ENCODE results near the gene POLA1.
"Not testable (repeated sequence)": the region's sequence is repeated elsewhere in the genome, so short reads cannot be mapped to it uniquely, and the experiment has no call there.

Gene POLA1

GRCh38 chrX:24651783-24652182, 41.9 kb upstream of the POLA1 start:
- H3K4me3 ChIP-seq (ENCODE audit: control insufficient read depth, low read depth, low read length), result no peak overlapping the region
- DNase-seq (ENCODE audit: low read depth), result no peak
- no peak for TF ChIP-seq CTCF (conservative IDR thresholded peaks at IDR 0.05; ENCODE audit: control insufficient read depth, insufficient read depth, low read depth, low read length)

DNA sequence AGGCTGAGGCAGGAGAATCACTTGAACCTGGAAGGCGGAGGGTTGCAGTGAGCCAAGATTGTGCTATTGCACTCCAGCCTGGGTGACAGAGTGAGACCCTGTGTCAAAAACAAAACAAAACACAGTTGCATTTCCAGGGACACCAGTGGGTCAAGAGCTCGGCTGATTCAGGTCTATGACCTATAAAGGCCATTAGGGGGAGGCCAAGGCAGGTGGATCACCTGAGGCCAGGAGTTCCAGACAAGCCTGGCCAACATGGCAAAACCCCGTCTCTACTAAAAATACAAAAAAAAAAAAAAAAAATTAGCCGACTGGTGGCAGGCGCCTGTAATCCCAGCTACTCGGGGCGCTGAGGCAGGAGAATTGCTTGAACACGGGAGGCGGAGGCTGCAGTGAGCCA, 38.0 kb upstream of the POLA1 start:
- not testable (repeated sequence) for DNase-seq (ENCODE audit: low read depth); H3K4me3 ChIP-seq (ENCODE audit: control insufficient read depth, low read depth, low read length)

DNA sequence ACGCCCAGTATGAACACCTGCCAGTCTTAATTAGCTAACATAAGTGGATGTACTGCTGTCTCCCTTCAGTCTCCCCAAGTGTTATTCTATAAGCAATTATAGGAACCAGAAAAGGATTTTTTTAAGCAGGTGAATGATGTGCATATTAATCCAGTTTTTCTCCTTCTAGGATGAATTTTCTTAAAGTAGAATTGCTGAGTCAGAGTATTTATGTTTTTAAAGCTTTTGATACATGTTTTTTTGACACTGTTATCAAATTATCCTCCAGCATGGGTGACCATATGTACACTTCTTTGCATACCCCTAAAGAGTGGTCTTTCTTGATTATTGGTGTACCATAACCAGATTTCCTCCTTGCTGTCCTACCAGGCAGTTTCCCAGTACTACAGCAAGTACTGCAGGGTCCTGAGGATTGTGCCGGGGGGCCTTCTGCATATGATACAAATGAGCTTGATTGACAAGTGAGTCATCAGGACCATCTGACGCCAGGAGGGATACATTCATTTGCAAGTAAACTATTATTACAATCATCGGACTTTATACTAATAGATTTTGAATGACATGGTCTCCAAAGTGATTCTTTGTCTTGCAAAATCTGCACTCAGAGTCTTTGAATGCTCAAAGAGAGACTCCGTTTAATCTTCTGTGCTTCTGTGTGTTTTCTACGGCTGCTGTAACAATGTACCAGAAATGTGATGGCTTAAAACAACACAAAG, 35.9 kb upstream of the POLA1 start:
- H3K4me3 ChIP-seq (ENCODE audit: control insufficient read depth, low read depth, low read length), result no peak overlapping the region
- no peak for DNase-seq (ENCODE audit: low read depth)
- no peak for TF ChIP-seq CTCF (conservative IDR thresholded peaks at IDR 0.05; ENCODE audit: control insufficient read depth, insufficient read depth, low read depth, low read length)

DNA sequence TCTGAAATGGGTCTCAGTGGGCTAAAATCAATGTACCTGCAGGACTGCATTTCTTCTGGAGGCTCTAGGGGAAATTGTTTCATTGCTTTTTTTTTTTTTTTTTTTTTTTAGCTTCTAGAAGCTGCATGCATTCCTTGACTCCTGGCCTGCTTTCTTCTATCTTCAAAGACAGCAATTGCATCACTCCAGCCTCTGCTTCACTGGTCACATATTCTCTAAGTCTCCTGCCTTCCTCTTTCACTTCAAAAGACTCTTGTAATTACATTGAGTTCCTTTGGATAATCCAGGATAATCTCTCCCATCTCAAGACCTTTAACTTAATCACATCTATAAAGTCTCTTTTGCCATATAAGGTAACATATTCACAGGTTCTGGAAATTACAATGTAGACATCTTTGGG, 35.3 kb upstream of the POLA1 start:
- DNase-seq (ENCODE audit: low read depth), result no peak
- no peak overlapping the region for H3K4me3 ChIP-seq (ENCODE audit: control insufficient read depth, low read depth, low read length)
- no peak for TF ChIP-seq CTCF (conservative IDR thresholded peaks at IDR 0.05; ENCODE audit: control insufficient read depth, insufficient read depth, low read depth, low read length)

DNA sequence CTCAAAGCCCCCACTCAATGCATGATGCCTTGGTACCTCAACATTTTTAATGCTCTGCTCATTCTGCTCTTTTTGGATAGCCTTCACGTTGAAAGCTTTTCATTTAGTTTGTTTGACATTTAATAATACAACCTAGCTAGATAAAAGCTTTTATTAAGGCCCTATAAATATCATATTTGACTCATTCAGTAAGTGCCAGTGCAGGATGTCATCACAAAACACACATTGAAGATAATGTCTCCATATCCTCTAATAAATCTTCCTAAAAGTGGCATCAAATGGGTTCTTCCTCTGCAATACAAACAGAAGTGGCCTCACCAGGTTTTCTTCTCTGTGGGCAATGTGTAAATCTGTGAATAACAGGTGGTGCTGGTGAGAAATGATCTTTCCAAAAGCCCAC, 34.6 kb upstream of the POLA1 start:
- no peak overlapping the region for H3K4me3 ChIP-seq (ENCODE audit: control insufficient read depth, low read depth, low read length)
- TF ChIP-seq CTCF (conservative IDR thresholded peaks at IDR 0.05; ENCODE audit: control insufficient read depth, insufficient read depth, low read depth, low read length), result no peak
- DNase-seq (ENCODE audit: low read depth), result no peak

GRCh38 chrX:24659646-24660045, 34.1 kb upstream of the POLA1 start:
- no peak overlapping the region for H3K4me3 ChIP-seq (ENCODE audit: control insufficient read depth, low read depth, low read length)
- TF ChIP-seq CTCF (conservative IDR thresholded peaks at IDR 0.05; ENCODE audit: control insufficient read depth, insufficient read depth, low read depth, low read length), result no peak
- DNase-seq (ENCODE audit: low read depth), result no peak

DNA sequence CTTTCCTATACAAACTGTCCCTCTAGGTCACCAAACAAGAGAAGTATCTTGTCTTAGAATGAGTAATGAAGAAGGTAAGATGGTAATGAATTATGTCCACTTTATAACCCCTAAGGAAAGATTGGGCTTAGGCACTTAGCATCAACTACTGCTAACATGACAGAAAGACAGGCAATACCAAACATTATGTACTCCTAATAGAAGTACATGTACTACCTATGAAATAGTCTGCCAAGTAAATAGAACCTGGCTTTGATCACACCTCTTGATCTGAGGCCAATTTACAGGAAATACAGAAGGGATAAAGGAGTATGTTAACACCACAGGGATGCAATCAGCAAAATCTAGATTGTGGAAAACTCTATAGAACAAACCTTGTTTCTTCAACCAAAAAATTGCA, 32.4 kb upstream of the POLA1 start:
- DNase-seq (ENCODE audit: low read depth), result no peak
- no peak overlapping the region for H3K4me3 ChIP-seq (ENCODE audit: control insufficient read depth, low read depth, low read length)
- no peak for TF ChIP-seq CTCF (conservative IDR thresholded peaks at IDR 0.05; ENCODE audit: control insufficient read depth, insufficient read depth, low read depth, low read length)
